HEK293T (cell line): ENCODE data around the gene ENTPD8.
A peak's percentile ranks its signal among the peaks of the same experiment; 100 is the strongest.

Experiments
- CTCF ChIA-PET: fragments of 350-600 bp; formaldehyde crosslinking; extraction: SDS; loops from one replicate; lab custom pipeline; 2021; ENCODE audit warnings: antibody characterized with exemption, inconsistent platforms; lab: Yijun Ruan, JAX
- POLR2A ChIA-PET: fragments of 350-600 bp; formaldehyde crosslinking; extraction: SDS; loops from one replicate; lab custom pipeline; 2020; ENCODE audit warnings: antibody characterized with exemption, inconsistent platforms; lab: Yijun Ruan, JAX
- DNase-seq: peaks from one replicate; pipeline ENCODE4 v3.0.0; 2012; ENCODE audit warnings: mixed read lengths; ENCODE audit errors: extremely low spot score
- ARNT ChIP-seq: fragments of 450-650 bp; IDR thresholded peaks from 2 replicates; pipeline ENCODE4 v1.6.1; 2017; ENCODE audit warnings: mild to moderate bottlenecking
- BHLHE40 ChIP-seq: fragments of 450-650 bp; IDR thresholded peaks from 2 replicates; pipeline ENCODE4 v1.6.1; 2016; ENCODE audit warnings: mild to moderate bottlenecking, moderate library complexity, borderline replicate concordance
- CTBP1 ChIP-seq: fragments of 450-650 bp; IDR thresholded peaks from 2 replicates; pipeline ENCODE4 v1.6.1; 2016; ENCODE audit warnings: borderline replicate concordance
- ELF4 ChIP-seq: fragments of 450-650 bp; IDR thresholded peaks from 2 replicates; pipeline ENCODE4 v1.6.1; 2017; ENCODE audit warnings: antibody characterized with exemption
- FOXA1 ChIP-seq: fragments of 450-650 bp; IDR thresholded peaks from 2 replicates; pipeline ENCODE4 v1.6.1; 2016; ENCODE audit warnings: mild to moderate bottlenecking
- FOXK2 ChIP-seq: fragments of 450-650 bp; IDR thresholded peaks from 2 replicates; pipeline ENCODE4 v1.6.1; 2016; ENCODE audit warnings: mild to moderate bottlenecking
- FOXM1 ChIP-seq: fragments of 450-650 bp; IDR thresholded peaks from 2 replicates; pipeline ENCODE4 v1.6.1; 2017; ENCODE audit warnings: mild to moderate bottlenecking, borderline replicate concordance
- HDGF ChIP-seq: fragments of 450-650 bp; IDR thresholded peaks from 2 replicates; pipeline ENCODE4 v1.6.1; 2017; ENCODE audit warnings: antibody characterized with exemption, borderline replicate concordance
- L3MBTL2 ChIP-seq: fragments of 450-650 bp; conservative IDR thresholded peaks from 2 replicates; pipeline ENCODE4 v1.6.1; 2016; ENCODE audit warnings: mild to moderate bottlenecking
- LEF1 ChIP-seq: fragments of 450-650 bp; IDR thresholded peaks from 2 replicates; pipeline ENCODE4 v1.6.1; 2017; ENCODE audit warnings: mild to moderate bottlenecking, borderline replicate concordance
- NFRKB ChIP-seq: fragments of 450-650 bp; IDR thresholded peaks from 2 replicates; pipeline ENCODE4 v1.6.1; 2016; ENCODE audit warnings: mild to moderate bottlenecking, moderate library complexity
- SP1 ChIP-seq: fragments of 450-650 bp; IDR thresholded peaks from 2 replicates; pipeline ENCODE4 v1.6.1; 2017
- SUZ12 ChIP-seq: fragments of 450-650 bp; IDR thresholded peaks from 2 replicates; pipeline ENCODE4 v1.6.1; 2016; ENCODE audit warnings: mild to moderate bottlenecking
- TARDBP ChIP-seq: fragments of 450-650 bp; IDR thresholded peaks from 2 replicates; pipeline ENCODE4 v1.6.1; 2016
- ZNF384 ChIP-seq: fragments of 450-650 bp; IDR thresholded peaks from 2 replicates; pipeline ENCODE4 v1.6.1; 2016
- TF ChIP-seq, protein P1 (sequence below): fragments of 450-650 bp; IDR thresholded peaks from 2 replicates; pipeline ENCODE4 v1.6.1; 2016

Gene ENTPD8

DNA sequence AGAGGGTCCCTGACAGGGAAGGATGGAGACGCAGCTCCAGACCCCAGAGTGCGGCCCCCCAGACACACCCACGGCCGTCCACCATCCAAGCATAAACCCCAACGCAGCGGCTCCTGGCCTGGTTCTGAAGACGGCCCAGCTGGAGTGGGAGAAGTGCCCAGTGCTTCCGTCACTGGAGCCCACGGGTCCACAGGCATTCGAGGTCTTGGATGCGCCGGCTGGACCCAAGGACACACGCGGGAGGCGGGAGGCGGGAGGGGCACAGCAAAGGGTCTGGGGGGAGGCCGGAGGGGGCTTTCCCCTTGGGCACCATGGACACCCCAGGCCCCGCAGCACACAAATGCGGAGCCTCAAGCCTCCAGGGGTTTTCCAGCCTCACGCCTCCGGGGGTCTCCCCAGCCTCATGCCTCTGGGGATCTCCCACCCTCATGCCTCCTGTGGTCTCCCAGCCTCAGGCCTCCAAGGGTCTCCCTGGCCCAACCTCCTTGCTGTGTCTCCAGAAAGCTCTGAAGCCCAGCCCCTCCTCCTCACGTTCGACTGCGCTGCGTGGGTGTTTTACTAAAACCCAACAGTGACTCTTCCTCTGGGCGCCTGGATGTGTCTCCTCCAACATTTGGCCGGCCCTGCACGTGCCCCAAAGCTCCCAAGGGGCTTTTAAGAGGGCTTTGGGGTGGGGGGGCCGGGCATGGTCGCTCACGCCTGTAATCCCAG lies 33.4 kb downstream of the ENTPD8 start:
- ChIA-PET CTCF (no interaction called here), POLR2A (interaction anchor here (1.8 kb wide), 1 partner anchor 15 kb away, joined by 5 read pairs; the partner anchor contains the start of genes EXD3 and NOXA1)
- TF ChIP-seq NFRKB, result no peak
- no peak for TF ChIP-seq CTBP1
- TF ChIP-seq FOXA1, result no peak
- no peak for TF ChIP-seq ELF4
- no peak for TF ChIP-seq LEF1
- no peak for TF ChIP-seq TARDBP
- no peak for TF ChIP-seq L3MBTL2
- no peak for TF ChIP-seq SUZ12
- no peak for TF ChIP-seq ZNF384
- no peak for DNase-seq

DNA sequence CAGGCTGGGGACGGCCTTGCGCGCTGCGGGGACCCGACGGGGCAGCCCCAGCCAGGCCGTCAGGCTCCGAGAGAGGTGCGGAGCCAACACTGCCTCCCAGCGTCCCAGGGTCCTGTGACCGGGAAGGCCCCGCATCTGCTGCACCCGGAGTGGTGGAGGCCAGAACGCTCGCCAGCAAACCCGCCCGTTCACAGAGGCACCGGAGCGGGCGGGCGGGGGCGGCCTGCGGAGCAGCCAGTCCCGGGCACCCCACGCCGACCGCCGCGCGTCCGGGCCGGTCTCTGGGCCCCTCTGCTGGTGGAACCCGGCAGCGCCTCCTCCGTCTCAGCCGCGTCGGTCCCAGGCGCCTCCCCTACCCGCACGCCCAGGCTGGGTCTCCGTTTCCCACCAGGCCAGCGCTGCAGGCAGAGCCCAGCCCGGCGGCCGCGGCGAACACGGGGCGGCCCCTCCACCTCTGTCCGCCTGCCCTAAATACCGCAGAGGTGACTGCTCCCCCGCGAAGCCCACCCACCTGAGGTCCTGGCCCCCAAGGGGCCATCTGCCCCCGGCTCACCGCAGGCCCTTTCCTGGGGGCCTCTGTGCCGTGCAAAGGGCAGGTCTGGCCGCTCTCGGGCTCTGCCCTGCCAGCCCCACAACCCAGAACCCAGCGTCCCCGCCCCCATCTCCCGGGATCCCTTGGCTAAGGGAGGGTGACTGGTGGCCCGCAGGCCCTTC lies 34.1 kb downstream of the ENTPD8 start:
- ChIA-PET POLR2A (no interaction called here), CTCF (no interaction called here)
- peak; percentile 81 for DNase-seq
- TF ChIP-seq FOXM1 (no peak), LEF1 (no peak), ELF4 (no peak), L3MBTL2 (no peak), FOXK2 (no peak), NFRKB (no peak), HDGF (no peak), TARDBP (no peak), CTBP1 (no peak), SUZ12 (no peak), ARNT (no peak), SP1 (no peak)
- TF ChIP-seq, protein P1, sequence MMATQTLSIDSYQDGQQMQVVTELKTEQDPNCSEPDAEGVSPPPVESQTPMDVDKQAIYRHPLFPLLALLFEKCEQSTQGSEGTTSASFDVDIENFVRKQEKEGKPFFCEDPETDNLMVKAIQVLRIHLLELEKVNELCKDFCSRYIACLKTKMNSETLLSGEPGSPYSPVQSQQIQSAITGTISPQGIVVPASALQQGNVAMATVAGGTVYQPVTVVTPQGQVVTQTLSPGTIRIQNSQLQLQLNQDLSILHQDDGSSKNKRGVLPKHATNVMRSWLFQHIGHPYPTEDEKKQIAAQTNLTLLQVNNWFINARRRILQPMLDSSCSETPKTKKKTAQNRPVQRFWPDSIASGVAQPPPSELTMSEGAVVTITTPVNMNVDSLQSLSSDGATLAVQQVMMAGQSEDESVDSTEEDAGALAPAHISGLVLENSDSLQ, result no peak

DNA sequence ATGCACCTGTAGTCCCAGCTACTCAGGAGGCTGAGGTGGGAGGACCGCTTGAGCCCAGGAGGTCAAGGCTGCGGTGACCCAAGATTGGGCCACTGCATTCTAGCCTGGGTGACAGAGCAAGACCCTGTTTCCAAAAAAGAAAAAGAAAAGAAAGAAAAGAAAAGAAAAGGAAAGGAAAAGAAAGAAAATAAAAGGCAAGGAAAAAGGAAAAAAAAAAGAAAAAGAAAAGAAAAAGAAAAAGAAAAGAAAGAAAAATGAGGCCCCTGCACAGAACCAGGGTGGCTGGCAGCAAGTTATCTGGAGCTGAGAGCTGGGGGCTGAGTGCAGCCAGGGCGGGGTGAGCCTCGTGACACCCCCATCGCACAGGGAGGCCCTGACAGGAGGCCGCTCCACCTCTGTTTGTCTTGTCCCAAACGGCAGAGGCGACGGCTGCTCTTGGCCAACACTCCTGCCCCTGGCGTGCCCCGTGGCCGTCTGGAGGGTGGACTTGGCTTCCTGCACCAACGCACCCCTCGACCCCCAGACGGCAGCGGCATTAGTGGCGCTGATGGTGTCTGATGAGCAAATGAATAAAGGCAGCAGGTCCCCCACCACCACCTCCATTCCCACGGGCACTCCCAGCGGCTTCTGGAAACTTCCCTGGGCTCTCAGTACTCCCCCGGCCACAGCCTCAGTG lies 34.9 kb downstream of the ENTPD8 start:
- DNase-seq, result no peak
- TF ChIP-seq FOXM1, result no peak
- TF ChIP-seq, protein P1, result no peak
- TF ChIP-seq FOXK2, result no peak
- TF ChIP-seq ZNF384, result no peak
- TF ChIP-seq NFRKB, result no peak
- no peak for TF ChIP-seq SP1
- no peak for TF ChIP-seq BHLHE40
- TF ChIP-seq ELF4, result no peak
- TF ChIP-seq LEF1, result no peak
- TF ChIP-seq SUZ12, result no peak
- ChIA-PET POLR2A (no interaction called here), CTCF (interaction anchor here (0.6 kb wide), 1 partner anchor 124 kb away, joined by 3 read pairs; no protein-coding TSS in a partner anchor)

DNA sequence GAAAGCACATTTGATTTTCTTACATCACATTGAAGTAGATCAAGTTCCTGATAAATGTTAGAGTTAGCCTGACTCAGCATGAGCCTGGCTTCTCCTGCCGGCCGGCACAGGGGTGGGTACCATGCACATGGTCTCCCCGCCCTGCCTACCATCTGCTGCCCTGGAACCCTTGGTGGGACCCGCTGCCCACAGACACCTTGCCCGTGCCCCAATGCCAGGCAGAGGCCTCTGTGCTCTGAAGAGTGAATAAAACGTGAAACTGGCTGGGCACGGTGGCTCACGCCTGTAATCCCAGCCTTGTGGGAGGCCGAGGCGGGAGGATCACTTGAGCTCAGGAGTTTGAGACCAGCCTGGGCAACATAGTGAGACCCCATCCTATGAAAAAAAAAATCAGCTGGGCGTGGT lies 35.5 kb downstream of the ENTPD8 start:
- ChIA-PET POLR2A (no interaction called here), CTCF (interaction anchor here (0.6 kb wide), 1 partner anchor 123 kb away, joined by 3 read pairs; no protein-coding TSS in a partner anchor)
- no peak for DNase-seq
- TF ChIP-seq LEF1, result no peak

DNA sequence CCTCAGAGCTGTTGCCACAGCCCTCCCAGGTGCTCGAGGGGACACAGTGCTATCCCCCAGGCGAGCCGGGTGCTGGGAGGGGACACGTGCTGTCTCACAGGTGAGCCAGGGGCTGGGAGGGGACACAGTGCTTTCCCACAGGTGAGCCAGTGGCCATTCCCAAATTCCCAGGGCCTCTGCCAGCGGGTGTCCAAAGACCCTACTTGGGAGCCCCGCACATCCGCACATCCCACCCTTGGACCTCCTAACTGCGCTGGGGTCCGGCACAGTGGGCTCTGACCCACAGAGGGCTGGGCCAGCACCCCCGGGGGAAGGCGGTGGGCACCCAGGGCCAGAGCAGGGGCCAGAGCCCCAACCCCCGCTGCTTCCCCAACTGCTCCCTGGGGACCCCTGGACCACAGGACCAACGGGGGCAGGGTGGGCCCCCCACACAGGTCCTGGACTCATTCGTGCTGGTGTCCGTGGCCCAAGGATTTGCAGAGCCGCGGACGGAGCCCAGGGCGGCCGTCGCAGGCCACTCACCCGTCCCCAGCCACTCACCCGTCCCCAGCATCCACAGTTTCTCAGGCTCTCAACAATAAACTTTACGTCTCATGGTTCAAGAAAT lies 36.1 kb downstream of the ENTPD8 start:
- ChIA-PET CTCF (no interaction called here), POLR2A (no interaction called here)
- no peak for DNase-seq
- TF ChIP-seq ZNF384 (no peak), L3MBTL2 (no peak), LEF1 (no peak), ARNT (no peak), SP1 (no peak), FOXA1 (no peak), SUZ12 (no peak), HDGF (no peak), NFRKB (no peak), FOXK2 (no peak), BHLHE40 (no peak), CTBP1 (no peak), TARDBP (no peak), FOXM1 (no peak), ELF4 (no peak)
- TF ChIP-seq, protein P1, result no peak

DNA sequence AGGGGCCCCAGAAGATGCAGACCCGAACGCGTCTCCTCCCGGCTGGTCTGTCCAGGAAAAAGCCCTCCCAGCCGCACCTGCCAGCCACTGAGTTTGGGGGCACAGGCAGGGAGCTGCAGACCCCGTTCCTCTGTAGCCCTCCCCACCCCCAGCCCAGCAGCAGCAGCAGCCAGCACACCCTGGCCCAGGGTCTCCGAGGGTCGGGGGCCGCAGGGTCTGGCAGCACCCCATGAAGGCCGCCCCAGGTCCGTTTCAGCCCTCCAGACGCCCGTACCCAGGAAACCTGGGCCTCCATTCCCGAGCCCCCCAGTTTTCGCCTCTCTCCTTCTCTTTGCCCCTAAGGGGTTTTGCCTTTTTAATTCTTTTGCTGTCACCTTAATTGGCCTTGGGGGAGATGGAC lies 37.9 kb downstream of the ENTPD8 start:
- ChIA-PET CTCF (no interaction called here), POLR2A (no interaction called here)
- no peak for DNase-seq
- TF ChIP-seq NFRKB, result no peak
- TF ChIP-seq ARNT, result no peak
- no peak for TF ChIP-seq BHLHE40
- TF ChIP-seq, protein P1, result no peak
- TF ChIP-seq ELF4, result no peak
- TF ChIP-seq TARDBP, result no peak
- TF ChIP-seq SUZ12, result no peak
- no peak for TF ChIP-seq FOXA1
- TF ChIP-seq SP1, result no peak
- TF ChIP-seq CTBP1, result no peak
- no peak for TF ChIP-seq LEF1
- TF ChIP-seq FOXM1, result no peak
- TF ChIP-seq HDGF, result no peak
- TF ChIP-seq ZNF384, result no peak
- no peak for TF ChIP-seq L3MBTL2
- TF ChIP-seq FOXK2, result no peak
